NCI-H1694 (cell line): Measurements from ENCODE around the gene MYBL2.

Source experiments
- DNase-seq: peaks from one replicate; lab custom pipeline; 2025; lab: John Stamatoyannopoulos, UW

Gene MYBL2

DNA sequence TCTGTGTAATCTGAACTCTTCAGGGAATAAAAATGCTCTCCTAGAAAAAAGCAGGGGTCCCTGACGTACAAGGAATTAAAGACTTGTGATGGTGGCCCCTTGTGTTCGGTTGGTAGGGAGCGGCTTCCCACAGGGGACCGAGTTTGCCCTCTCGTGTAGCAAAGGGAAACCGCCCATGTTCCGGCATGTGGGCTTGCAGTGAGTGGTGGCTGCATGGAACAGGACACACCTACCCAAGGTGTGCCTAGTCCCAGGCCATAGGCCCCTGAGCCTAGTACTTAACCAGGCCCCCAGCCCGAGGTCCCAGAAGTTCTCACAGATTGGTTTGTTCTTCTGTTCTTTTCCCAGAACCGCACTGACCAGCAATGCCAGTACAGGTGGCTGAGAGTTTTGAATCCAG, 15.5 kb downstream of the MYBL2 start:
- DNase-seq = no peak

DNA sequence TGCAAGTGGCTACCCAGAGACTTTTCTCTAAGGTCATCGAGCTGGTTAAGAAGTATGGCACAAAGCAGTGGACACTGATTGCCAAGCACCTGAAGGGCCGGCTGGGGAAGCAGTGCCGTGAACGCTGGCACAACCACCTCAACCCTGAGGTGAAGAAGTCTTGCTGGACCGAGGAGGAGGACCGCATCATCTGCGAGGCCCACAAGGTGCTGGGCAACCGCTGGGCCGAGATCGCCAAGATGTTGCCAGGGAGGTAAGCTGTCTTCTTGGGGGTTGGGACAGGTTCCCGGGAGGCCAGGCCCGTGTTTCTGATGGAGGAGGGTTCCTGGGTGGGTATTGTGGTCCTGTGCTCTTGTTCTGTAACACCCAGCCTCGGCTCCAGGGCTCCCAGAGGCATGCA, 19.9 kb downstream of the MYBL2 start:
- no peak for DNase-seq

DNA sequence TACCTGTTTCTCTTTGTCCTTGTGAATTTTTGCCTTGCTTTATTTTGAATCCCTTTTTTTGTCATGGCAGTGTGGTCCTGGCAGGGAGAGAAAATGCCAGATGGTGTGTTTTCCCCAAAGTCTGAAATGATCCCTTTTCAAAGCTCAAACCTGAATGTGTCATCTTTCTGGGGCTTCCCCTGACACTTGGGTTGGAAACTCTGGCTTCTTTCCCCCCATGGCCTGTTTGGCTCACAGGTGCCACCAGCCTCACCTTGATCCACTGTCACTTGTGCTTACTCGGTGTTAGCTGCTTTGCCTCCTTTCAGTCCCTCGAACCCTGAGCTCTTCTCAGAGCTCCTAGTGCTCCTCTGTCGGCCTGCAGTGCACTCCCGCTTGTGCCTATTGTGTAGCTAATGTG, 22.3 kb downstream of the MYBL2 start:
- no peak for DNase-seq

DNA sequence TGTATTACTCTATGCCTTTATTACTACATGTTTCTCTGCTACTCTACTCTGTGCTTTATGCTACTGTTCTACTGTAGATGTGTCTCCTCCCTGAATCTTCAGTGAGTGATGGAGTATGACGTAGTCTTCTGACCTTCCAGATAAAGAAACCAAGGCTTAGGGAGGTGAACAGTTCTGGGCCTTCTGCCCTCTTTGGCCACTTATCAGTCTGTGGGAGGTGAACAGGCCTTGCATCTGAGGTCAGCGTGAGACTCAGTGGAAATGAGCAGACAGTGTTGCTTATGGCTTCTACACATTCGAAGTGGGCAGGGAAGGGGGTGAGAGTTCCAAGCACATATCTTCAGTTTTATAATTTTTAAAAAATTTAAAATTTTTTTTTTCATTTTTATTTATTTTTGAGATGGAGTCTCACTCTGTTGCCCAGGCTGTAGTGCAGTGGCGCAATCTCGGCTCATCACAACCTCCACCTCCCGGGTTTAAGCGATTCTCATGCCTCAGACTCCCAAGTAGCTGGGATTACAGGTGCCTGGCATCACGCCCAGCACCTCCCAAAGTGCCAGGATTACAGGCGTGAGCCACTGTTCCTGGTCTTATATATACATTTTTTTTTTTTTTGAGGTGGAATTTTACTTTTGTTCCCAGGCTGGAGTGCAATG, 24.2 kb downstream of the MYBL2 start:
- no peak for DNase-seq

DNA sequence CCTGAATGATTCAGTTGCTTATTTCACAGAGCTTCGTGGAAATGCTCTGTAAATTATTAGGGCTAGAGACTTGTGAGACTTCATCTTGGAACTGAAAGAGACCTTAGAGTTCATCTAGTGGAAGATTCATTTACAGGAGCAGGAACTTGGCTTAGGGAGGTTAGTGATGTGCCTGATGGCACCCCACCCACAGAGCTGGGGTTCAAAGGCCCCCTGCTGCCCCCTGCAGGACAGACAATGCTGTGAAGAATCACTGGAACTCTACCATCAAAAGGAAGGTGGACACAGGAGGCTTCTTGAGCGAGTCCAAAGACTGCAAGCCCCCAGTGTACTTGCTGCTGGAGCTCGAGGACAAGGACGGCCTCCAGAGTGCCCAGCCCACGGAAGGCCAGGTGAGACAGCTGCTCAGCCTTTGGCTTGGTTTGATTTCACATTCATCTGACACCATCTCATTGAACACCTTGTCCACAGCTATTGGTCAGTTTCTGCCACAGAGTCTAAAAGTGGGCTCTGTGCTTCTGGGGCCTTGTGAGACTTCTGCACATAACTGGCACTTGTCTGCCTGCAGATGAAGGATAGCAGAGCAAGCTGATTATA, 25.1 kb downstream of the MYBL2 start:
- peak; percentile 17 for DNase-seq

DNA sequence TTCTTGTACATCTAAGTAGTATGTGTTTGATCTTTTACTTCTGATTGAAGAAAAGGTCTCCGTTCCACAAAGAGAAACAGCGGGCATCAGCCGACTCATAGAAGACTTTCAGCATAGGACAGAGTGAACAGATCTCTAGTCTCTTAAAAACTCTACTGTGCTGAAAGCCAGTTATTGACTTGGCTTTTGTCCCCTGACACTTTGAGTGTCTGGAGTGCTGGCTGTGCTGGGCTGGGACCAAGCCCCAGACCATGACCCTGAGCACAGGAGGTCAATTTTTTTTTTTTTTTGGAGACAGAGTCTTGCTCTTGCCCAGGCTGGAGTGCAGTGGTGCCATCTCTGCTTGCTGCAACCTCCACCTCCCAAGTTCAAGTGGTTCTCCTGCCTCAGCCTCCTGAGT, 27.8 kb downstream of the MYBL2 start:
- DNase-seq = no peak

DNA sequence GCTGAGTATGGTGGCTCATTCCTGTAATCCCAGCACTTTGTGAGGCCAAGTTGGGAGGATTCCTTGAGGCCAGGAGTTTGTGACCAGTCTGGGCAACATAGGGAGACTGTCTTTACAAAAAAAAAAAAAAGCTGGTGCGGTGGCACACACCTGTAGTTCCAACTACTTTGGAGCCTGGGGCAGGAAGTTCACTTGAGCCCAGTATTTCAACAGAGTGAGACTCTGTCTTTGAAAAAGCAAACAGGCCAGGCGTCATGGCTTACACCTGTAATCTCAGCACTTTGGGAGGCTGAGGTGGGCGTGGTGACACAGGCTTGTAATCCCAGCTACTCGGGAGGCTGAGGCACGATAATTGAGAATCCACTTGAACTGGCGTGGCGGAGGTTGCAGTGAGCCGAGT, 28.7 kb downstream of the MYBL2 start:
- no peak for DNase-seq

DNA sequence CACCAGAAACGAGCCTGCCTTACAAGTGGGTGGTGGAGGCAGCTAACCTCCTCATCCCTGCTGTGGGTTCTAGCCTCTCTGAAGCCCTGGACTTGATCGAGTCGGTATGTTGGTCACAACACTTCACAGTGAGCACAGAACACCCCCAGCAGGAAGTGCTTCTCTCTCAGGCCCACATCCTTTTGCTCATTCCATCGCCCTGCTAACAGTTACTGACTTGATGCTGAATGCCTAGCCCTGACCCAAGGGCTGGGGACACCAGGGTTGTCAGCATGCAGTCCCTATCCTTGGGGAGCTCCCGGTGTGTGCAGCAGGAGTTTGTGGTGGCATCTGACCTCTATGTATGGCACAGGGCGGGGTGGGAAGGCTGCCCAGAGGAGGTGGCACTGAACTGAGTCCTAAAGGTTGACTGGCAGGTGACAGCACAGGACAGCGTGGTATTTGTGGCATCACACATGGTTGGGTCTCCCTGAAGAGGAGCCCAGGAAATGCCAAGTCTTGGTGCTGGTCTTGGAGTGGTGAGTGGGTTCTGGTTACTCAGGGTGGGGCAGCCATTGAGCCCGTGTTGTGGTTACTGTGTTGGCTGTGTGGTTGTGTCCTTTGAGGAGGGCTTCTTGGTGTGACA, 33.1 kb downstream of the MYBL2 start:
- no peak for DNase-seq

DNA sequence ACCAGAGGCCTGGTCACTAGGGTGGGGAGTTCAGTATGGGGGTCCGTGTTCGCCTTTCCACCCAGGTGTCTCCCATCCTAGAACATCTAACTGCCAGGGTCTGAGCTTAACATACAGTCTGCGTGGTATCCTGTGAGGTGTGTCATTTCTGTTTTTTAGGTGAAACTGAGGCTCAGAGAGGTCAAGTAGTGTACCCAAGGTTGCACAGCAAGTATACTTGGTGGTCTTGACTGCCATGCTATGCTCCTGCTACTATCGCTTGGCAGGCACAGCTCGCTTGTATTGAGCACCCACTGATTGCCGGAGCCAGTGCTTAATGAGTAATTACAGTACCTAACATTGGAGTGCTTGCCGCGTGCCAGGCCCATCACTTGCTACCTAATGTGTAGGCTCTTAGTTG, 33.7 kb downstream of the MYBL2 start:
- no peak for DNase-seq

DNA sequence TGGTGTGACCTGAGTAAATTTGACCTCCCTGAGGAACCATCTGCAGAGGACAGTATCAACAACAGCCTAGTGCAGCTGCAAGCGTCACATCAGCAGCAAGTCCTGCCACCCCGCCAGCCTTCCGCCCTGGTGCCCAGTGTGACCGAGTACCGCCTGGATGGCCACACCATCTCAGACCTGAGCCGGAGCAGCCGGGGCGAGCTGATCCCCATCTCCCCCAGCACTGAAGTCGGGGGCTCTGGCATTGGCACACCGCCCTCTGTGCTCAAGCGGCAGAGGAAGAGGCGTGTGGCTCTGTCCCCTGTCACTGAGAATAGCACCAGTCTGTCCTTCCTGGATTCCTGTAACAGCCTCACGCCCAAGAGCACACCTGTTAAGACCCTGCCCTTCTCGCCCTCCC, 35.6 kb downstream of the MYBL2 start:
- no peak for DNase-seq

DNA sequence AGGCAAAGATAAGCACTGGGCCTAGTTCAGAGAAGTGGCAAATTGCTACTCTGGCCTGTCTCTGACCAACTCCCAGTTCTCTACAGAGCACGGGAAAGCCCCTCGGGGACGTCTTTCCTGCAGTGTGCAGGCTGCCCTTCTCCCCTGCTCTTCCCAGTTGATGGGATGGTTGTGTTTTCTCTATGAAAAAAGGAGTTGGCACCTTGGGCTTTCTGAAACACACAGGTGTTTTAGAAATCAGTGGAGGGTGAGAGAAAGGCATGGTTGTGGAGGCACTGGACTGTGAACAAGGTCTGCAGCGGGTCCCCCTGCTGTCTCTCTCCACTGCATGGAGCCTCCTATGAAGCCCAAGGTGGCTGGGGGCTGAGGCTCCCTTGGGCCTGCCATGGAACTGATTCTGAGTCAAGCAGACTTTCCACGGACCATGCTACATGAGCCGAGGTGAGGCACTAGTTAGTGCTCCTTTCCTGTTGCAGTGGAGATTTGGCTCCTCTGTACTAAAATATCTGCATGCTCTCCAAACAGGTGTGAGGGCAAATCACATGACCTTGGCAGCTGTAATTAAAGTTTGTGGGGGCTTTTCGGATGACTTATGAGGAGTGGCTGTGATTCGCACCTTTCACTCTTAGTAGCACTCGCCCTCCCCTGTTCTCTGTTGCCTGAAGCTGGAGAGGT, 43.6 kb downstream of the MYBL2 start:
- DNase-seq = no peak

DNA sequence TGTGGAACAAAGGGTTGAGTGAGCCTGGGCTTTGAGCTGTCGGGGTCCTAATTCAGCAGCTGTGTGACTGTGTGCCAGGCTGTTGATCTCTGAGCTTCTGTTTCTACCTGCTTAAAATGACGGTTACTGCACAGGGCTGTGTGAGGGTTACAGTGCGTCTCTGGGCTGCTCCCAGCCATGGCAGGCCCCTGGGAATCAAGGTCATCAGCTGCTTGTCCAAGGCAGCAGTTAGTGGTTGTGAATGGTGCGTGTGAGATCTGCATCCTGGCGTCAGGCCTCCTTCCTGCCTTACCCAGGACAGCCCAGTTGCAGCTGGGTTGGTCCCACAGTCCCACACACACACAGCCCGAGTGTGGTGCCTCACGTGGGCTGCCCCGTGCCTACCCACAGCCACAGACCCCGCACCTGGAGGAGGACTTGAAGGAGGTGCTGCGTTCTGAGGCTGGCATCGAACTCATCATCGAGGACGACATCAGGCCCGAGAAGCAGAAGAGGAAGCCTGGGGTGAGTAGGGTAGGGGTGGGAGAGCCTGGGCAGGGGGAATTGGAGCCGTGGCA, 44.3 kb downstream of the MYBL2 start:
- DNase-seq = no peak

DNA sequence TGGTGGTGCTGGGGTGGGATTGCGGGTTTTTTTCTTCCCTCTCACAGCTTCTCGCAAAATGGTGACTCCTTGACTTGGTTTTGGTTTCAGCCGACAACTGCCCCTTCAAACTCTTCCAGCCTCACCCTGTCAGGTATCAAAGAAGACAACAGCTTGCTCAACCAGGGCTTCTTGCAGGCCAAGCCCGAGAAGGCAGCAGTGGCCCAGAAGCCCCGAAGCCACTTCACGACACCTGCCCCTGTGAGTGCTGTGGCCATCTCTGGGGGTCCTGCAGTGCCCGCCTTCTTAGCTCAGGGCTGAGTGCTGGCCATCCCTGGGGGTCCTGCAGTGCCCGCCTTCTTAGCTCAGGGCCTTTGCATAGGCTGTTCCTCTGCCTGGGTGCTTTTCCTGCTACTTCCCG, 48.1 kb downstream of the MYBL2 start:
- DNase-seq = no peak

DNA sequence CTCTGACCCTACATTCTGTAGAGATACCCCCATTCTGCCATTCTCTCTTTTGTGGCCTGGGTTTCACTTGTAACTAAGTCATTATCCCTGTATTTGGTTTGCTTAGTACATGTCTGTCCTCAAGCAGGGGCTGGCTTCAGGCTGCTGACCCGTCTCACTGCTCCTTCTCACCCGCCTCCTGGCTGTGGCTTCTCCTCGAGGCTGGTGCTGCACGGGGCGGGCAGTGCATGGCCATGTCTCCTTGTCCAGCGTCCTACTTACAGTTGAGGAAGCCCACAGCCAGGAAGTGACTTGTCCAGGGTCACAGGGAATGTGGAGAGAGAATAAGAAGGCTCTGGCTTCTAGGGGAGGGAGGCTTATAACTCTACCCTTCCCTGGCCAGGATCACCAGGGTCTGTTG, 48.6 kb downstream of the MYBL2 start:
- no peak for DNase-seq

DNA sequence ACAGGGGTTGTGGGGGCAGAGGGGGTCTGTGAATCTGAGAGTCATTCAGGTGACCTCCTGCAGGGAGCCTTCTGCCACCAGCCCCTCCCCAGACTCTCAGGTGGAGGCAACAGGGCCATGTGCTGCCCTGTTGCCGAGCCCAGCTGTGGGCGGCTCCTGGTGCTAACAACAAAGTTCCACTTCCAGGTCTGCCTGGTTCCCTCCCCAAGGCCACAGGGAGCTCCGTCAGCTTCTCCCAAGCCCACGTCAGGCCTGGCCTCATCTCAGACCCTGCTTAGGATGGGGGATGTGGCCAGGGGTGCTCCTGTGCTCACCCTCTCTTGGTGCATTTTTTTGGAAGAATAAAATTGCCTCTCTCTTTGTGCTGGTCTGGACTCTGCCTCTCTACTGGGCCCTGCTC, 49.2 kb downstream of the MYBL2 start:
- DNase-seq = no peak

DNA sequence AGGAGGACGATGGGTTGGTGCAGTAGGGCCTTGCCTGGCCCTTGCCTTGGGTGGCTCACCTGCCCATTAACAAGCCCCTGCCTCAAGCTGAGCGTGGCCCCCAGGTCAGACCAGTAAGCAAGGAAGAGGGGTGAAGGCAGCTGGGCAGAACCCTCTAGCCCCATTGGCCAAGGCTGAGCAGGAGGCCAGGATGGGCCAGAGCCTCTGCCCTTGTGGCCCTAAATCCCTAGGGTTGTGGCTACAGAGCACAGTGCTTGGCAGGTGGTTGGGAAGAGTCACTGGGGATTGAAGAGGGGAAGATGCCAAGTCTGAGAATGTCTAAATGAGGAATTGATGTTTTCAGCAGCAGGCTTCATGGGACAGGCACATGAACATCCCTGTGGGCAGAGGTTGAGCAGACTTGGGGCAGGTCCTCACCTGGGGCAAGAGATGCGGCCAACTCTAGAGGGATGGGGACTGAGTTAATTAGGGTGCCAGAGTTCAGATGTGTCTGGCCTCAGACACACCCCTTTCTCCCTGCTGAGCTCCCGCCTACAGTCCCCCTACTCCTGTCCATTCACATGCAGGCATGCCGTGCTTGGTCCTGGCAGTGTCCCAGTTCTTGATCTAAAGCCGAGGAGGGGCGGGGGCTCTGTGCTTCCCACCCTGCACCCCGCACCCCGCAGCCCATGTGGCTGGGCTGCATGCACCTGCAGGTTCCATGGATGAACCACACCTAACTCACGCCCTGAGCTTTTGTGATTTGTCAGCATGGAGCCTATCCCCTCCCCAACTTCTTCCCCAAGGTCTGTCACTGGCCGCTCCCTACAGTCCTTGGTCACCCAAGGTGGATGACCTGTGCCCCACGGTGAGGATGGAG, 50.1 kb downstream of the MYBL2 start:
- DNase-seq = no peak

DNA sequence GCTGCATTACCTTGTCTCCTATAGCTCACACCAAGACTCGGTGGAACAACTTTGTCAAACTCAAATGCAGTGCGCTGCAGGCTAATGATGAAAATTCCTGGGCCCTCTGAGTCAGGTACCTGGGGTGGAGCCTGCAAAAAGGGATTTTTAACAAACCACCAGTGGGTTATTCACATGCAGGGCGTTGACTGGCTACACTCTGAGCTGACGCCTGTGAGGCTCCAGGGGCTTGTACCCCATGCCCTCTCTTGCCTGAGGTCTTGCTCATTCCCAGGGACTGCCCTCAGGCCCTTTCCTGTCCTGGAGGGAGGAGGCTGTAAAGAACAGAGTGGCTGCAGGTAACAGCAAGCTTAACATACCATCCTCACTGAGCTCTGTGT, 50.7 kb downstream of the MYBL2 start:
- DNase-seq = no peak

DNA sequence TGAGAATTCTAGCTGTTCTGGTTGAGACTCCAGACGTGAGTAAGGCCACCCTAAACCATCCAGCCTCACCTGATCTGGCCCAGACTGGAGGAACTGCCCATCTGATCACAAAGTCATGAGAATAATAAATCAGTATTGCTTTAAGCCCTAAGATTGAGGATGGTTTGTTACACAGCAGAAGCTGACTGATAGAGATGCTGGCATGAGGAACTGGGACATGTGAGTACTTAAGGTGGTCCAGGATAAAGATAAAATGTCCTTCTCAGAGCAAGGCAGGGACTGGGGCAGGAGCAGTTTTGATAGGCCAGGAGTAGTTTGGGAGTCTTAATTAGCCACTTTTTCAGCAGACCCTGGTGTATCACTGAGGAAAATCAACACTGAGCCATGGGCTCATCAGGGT, 53.1 kb downstream of the MYBL2 start:
- DNase-seq = no peak

DNA sequence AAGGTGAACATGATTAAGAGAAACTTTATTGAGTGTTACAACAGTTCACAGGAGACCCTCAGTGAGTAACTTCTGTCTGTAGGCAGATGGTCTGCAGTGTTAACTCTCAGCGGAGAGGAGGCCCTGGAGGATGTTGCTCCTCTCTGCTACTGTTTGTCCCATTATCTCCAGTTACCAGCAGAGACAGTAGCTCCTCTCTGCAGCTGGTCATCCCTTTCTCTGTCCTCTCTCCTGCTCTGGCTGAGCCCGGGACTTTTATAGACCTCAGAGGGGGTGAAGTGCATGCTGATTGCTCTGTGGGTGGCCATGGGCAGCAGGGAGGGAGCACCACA, 54.1 kb downstream of the MYBL2 start:
- DNase-seq = no peak

DNA sequence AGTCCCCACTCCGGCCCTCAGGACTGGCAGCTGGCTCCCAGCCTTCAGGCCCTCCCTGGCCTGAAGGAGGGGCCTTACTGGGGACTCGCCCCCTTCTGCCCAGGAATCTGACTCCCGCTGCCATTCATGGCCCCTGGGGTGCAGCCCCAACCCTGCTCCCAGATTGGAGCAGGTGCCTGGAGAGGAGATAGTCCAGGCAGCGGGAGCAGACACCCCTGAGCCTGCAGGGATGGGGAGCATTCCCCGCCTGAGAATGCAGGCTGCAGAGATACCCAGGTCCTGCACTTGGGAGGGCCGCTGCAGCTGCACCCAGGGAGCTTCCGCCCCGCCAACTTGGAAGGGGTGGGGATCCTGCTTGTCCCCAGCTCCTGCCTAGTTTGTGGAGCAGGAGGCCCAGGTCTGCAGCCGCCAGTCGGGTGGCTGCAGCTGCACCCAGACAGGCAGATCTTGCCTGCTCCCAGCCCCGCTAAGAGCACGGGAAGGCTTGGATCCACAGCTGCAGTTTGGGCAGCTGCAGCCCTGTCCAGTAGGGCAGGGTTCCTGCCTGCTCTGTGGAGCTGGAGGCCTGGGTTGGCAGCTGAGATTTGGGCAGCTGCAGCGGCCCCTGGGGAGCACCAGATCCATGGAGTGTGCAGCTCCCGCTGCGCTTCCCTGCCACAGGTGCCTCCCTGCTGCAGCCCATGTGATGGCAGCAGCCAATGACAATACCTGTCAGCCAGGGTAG, 54.7 kb downstream of the MYBL2 start:
- no peak for DNase-seq

DNA sequence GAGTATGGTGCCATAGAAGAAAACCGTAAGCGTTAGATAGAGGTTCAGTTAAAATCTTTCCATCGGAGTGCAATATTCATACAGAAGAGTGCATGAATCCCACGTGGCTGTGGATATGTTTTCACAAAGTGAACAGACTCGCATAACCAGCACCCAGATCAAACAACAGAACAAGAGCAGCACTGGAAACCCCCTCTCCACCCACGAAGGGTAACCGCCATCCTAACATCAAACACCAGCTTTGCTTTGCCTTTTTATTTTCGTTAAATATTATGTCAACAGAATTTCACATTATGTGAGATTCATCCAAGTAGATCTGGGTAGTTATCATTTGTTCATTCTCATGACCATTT, 55.2 kb downstream of the MYBL2 start:
- no peak for DNase-seq

DNA sequence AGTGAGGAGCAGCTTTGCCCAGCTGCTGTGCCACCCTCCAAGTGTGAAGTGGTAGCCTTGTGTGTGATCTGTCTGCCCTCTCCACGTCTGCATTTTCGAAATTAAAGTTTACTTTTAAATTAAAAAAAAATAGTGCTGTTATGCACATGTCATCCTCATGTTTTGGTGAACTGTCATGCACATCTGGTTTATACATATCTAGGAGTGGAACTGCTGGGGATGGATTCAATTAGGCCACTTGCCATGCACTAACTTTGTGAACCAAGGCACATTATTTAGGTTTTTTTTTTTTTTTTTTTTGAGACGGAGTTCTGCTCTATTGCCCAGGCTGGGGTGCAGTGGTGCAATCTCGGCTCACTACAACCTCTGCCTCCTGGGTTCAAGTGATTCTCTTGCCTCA, 56.3 kb downstream of the MYBL2 start:
- DNase-seq = no peak
